Inferior parietal cortex (tissue), 1 donor: ENCODE measurements around the gene FKBP7.
A peak's percentile ranks its signal among the peaks of the same experiment; 100 is the strongest.
"Not testable (repeated sequence)": the region's sequence is repeated elsewhere in the genome, so short reads cannot be mapped to it uniquely, and the experiment has no call there.

Source experiments
- DNase-seq: peaks from one replicate; pipeline ENCODE4 v3.0.0-alpha.2; 2016; ENCODE audit errors: extremely low spot score

Gene FKBP7

GRCh38 chr2:178449700-178450523, 28.5 kb downstream of the FKBP7 start:
- DNase-seq = peak; percentile 50

DNA sequence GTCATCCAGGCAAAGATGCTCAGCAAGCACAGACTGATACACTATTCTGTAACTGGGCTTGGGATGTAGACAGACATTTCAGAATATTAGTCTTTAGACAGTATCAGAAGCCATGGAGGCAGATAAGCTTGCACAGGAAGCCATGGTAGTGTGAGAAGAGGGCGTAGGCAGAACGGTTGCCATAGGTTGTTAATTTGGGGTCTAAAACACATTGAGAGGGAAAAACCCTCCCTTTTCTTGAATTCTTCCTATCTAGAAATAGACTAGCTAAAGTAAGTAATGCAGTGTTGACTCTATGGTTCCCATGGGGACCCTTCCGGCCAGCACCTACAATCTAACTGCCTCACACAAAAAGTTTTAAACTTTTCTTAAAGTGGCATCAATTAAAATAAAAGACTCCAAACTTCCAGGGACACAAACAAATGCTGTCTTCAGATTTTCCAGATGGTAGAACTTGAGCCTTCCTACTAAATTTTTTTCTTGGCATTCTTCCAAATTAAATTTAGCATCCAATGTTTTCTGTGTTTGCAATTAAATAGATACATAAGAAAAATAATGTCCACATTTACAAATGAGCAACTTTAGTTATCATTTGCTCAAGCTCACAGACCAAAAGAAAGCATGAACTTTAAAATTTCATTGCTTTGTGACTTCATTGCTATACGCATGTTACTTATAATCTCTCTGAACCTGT, 29.3 kb downstream of the FKBP7 start:
- DNase-seq = no peak

DNA sequence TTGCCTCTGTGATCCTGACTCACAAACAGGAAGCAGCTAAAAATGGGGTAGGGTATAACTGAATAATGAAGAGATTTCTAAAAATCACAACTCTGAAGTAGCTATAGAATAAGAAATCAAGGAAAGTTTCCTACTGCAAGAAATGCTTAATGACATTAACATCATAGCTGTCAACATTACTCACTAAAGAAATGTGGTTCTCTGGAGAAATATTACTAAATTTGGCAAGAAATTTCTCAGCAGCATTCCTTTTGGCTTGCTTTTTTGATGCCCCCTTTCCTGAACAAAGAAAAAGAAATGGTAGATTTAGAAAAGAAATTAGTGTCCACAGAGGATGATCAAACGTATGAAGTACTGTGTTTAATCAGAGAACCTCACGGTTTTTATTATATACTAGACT, 37.0 kb downstream of the FKBP7 start:
- no peak for DNase-seq

DNA sequence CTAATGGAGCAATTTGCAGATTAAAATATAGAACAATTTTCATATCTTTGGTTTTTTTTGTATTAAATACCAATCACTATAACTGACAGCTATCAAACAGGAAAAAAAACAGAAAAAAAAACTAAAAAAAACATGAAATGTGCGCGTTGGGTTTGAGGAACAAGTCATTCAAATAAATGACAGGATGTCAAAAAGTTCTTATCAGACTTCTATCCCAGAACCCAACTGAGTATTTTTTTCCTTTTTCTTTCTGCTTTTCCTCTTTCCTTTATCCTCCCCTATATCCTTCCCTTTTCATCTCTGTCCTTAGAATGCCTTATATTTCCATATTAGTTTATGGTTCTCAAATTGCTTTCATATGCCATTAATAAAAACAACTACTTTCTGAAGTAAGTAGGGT, 41.7 kb downstream of the FKBP7 start:
- no peak for DNase-seq

GRCh38 chr2:178429336-178429735, 49.1 kb downstream of the FKBP7 start:
- no peak for DNase-seq

DNA sequence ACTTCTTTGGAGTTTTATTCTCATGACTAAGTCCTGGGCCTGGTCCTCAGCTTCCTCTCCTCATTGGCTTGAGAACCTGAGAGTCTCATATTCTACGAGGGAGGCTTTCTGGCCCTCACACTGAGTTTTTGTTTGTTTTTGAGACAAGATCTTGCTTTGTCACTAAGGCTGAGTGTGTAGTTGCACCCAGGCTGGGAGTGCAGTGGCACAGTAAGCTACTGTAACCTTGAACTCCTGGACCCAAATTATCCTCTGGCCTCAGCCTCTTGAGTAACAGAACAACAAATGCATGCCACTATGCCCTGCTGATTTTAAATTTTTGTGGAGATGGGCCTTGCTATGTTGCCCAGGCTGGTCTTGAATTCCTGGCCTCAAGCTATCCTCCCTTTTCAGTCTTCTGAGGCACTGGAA, 50.0 kb downstream of the FKBP7 start:
- DNase-seq = no peak

DNA sequence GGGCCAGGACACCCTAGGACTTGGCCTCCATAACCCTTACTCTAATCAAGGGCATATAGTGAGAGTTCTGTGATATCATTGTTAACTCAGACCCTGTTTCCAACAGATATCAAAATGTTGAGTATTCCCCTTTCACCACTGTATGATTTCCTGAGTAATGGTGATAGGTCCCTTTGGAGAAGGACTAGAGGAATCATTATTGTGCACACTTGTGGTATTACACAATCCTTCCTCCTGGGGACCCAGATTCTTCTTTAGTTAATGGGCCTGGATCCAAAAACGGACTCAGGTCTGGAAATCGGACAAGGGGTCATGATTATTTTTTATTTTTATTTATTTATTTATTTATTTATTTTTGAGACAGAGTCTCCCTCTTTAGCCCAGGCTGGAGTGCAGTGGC, 50.9 kb downstream of the FKBP7 start:
- DNase-seq = no peak

GRCh38 chr2:178426388-178426787, 52.0 kb downstream of the FKBP7 start:
- no peak for DNase-seq

DNA sequence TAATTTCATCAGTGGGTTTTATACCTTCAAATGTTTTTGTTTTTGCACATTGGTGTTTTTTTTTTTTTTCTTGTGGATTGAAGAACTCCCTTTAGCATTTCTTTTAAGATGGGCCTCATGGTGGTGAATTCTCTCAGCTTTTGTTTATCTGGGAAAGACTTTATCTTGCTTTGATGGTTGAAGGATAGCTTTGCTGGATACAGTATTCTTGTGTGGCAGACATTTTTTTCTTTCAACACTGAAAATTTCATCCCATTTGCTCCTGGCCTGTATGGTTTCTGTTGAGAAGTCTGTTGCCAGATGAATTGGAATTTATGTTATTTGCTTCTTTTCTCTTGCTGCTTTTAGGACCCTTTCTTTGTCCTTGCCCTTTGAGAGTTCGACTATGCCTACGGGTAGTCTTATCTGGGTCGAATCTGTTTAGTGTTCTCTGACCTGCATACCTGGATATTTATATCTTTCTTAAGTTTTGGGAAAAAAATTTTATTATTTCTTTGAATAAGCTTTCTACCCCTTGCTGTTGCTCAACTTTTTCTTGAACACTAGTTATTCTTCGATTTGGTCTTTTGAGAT, 53.1 kb downstream of the FKBP7 start:
- no peak for DNase-seq

GRCh38 chr2:178423746-178424145, 54.7 kb downstream of the FKBP7 start:
- DNase-seq = not testable (repeated sequence)

- DNase-seq = no peak
Measured at GRCh38 chr2:178422097-178422496, 56.3 kb downstream of the FKBP7 start.

DNA sequence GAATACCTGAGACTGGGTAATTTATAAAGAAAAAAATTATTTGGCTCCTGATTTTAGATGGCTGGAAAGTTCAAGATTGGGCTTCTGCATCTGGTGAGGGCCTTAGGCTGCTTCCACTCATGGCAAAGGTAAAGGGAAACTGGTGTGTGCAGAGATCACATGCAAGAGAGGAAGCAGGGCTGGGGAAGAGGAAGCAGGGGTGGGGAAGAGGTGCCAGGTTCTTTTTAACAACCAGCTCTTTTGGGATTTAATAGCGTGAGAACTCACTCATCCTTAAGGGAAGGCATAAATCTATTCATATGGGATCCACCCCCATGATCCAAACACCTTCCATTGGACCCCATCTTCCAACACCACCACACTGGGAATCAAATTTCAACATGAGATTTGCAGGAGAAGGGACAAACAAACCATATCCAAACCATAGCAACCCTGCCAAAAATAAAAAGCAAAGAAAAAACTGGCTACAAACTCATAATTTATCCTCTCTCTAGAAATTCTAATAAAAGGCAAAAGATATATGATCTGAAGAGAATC, 57.9 kb downstream of the FKBP7 start:
- DNase-seq = no peak

- no peak for DNase-seq
Measured at GRCh38 chr2:178419123-178419522, 59.3 kb downstream of the FKBP7 start.

DNA sequence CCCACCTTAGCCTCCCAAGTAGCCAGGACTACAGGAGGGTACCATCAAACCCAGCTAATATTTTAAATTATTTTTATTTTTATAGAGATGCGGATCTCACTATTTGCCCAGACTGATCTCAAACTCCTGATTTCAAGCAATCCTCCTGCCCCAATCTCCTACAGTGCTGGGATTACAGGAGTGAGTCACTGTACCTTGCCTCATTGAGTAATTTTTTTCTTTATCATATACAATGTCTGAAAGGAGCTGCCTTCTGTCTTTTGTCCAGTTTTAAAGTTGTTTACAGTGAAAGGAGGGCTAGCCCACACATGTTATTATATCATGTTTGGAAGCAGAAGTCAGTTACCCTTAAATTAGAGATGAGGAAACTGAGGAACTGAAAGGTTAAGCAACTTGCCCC, 60.0 kb downstream of the FKBP7 start:
- DNase-seq = no peak

GRCh38 chr2:178417916-178418315, 60.5 kb downstream of the FKBP7 start:
- no peak for DNase-seq

- no peak for DNase-seq
Measured at GRCh38 chr2:178415979-178416378, 62.4 kb downstream of the FKBP7 start.

- peak; percentile 94 for DNase-seq
Measured at GRCh38 chr2:178414266-178415247, 63.8 kb downstream of the FKBP7 start.
